Stimulated activated effector memory CD8-positive, alpha-beta T cell treated with anti-CD3 and anti-CD28 coated beads, Interleukin-12 subunit alpha, Interleukin-12 subunit beta, amount 100 ng/mL, for 72 hours (primary cell): ENCODE measurements around the gene OR4M2.
"Not testable (repeated sequence)": the region's sequence is repeated elsewhere in the genome, so short reads cannot be mapped to it uniquely, and the experiment has no call there.

Experiments
- ATAC-seq: fragments of 150-1000 bp; cut with Tn5 transposase; 2 replicates; pipeline ENCODE4 v1.10.0; 2021
- DNase-seq, 2 donors: peaks; one replicate each; pipeline ENCODE4 v3.0.0; 2021 to 2022; ENCODE audit warnings: low spot score in 2 of 2
- H3K27ac Mint-ChIP-seq: one replicate; pipeline ENCODE4 v1.8.0; 2022; ENCODE audit warnings: mild to moderate bottlenecking, mixed read lengths
- H3K36me3 Mint-ChIP-seq: one replicate; pipeline ENCODE4 v1.8.0; 2022; ENCODE audit warnings: mild to moderate bottlenecking, mixed read lengths
- H3K4me1 Mint-ChIP-seq: one replicate; pipeline ENCODE4 v1.8.0; 2022; ENCODE audit warnings: mixed read lengths
- H3K4me3 Mint-ChIP-seq: one replicate; pipeline ENCODE4 v1.8.0; 2022; ENCODE audit warnings: mild to moderate bottlenecking, mixed read lengths
- H3K9me3 Mint-ChIP-seq: one replicate; pipeline ENCODE4 v1.8.0; 2022; ENCODE audit warnings: mixed read lengths

Gene OR4M2

GRCh38 chr15:22080227-22080626 lies at the start of gene OR4M2:
TSS of gene OR4M2 (plus strand) at chr15:22080527. CDS start at chr15:22080625, 98 bp downstream.
- not testable (repeated sequence) for H3K36me3 Mint-ChIP-seq, ATAC-seq, H3K4me1 Mint-ChIP-seq, H3K4me3 Mint-ChIP-seq, H3K9me3 Mint-ChIP-seq, DNase-seq, H3K27ac Mint-ChIP-seq

GRCh38 chr15:22069267-22069666 lies 11.1 kb upstream of the OR4M2 start:
- not testable (repeated sequence) for H3K36me3 Mint-ChIP-seq, ATAC-seq, H3K27ac Mint-ChIP-seq

GRCh38 chr15:22081386-22081785 lies 1.1 kb downstream of the OR4M2 start:
- H3K27ac Mint-ChIP-seq, ATAC-seq, H3K36me3 Mint-ChIP-seq, DNase-seq, H3K9me3 Mint-ChIP-seq, H3K4me1 Mint-ChIP-seq, H3K4me3 Mint-ChIP-seq: not testable (repeated sequence)

More at GRCh38 chr15:22069267-22069666, 11.1 kb upstream of the OR4M2 start:
- not testable (repeated sequence) for DNase-seq, H3K4me3 Mint-ChIP-seq, H3K9me3 Mint-ChIP-seq, H3K4me1 Mint-ChIP-seq

GRCh38 chr15:22098616-22099253 lies 18.4 kb downstream of the OR4M2 start:
- H3K4me3 Mint-ChIP-seq, H3K36me3 Mint-ChIP-seq, DNase-seq, H3K4me1 Mint-ChIP-seq, H3K9me3 Mint-ChIP-seq, H3K27ac Mint-ChIP-seq: not testable (repeated sequence)
- peak; percentile 47 for ATAC-seq

- H3K27ac Mint-ChIP-seq, H3K9me3 Mint-ChIP-seq, H3K36me3 Mint-ChIP-seq, DNase-seq, H3K4me3 Mint-ChIP-seq, H3K4me1 Mint-ChIP-seq: not testable (repeated sequence)
- peak; percentile 71 for ATAC-seq
Observed at GRCh38 chr15:22099289-22099891, 19.1 kb downstream of the OR4M2 start.

GRCh38 chr15:22122033-22122432 lies 41.7 kb downstream of the OR4M2 start:
- not testable (repeated sequence) for H3K27ac Mint-ChIP-seq, DNase-seq, ATAC-seq

More at GRCh38 chr15:22122033-22122432, 41.7 kb downstream of the OR4M2 start:
- H3K36me3 Mint-ChIP-seq, H3K4me3 Mint-ChIP-seq, H3K9me3 Mint-ChIP-seq, H3K4me1 Mint-ChIP-seq: not testable (repeated sequence)
